H9 (cell line): ENCODE data around the gene TEX22. TPM values are rescaled to one million over a fixed set of nuclear protein-coding genes. Genes with fewer than 3 reads are reported as not detected.
A peak's percentile ranks its signal among the peaks of the same experiment; 100 is the strongest.

ENCODE experiments used
- DNase-seq: peaks from one replicate; pipeline ENCODE4 v3.0.0-alpha.2; 2017
- H2AFZ ChIP-seq: one replicate; pipeline ENCODE4 v1.6.1; 2013; ENCODE audit warnings: mild to moderate bottlenecking, low read length, control low read depth, moderate library complexity
- H2AK5ac ChIP-seq: 2 replicates; pipeline ENCODE4 v1.6.1; 2013; ENCODE audit warnings: low read length, control low read depth, mixed read lengths; ENCODE audit not compliant: insufficient read length
- H2BK120ac ChIP-seq: one replicate; pipeline ENCODE4 v1.6.1; 2013; ENCODE audit warnings: low read depth, mild to moderate bottlenecking, low read length, control low read depth, inconsistent platforms; ENCODE audit not compliant: poor library complexity, severe bottlenecking
- H2BK12ac ChIP-seq: 2 replicates; pipeline ENCODE4 v1.6.1; 2013; ENCODE audit warnings: low read length, control low read depth, mixed read lengths, low read depth; ENCODE audit not compliant: insufficient read length
- H2BK15ac ChIP-seq: 2 replicates; pipeline ENCODE4 v1.6.1; 2013; ENCODE audit warnings: low read depth, low read length, control low read depth
- H2BK20ac ChIP-seq: one replicate; pipeline ENCODE4 v1.6.1; 2013; ENCODE audit warnings: low read depth, mild to moderate bottlenecking, low read length, control low read depth, inconsistent platforms; ENCODE audit not compliant: poor library complexity, severe bottlenecking
- H2BK5ac ChIP-seq: 2 replicates; pipeline ENCODE4 v1.6.1; 2013; ENCODE audit warnings: low read length, control low read depth, mixed read lengths; ENCODE audit not compliant: insufficient read length
- H3K14ac ChIP-seq: 2 replicates; pipeline ENCODE4 v1.6.1; 2013; ENCODE audit warnings: low read length, control low read depth; ENCODE audit not compliant: insufficient read depth
- H3K18ac ChIP-seq: 2 replicates; pipeline ENCODE4 v1.6.1; 2013; ENCODE audit warnings: low read depth, mild to moderate bottlenecking, mixed read lengths, low read length, control low read depth; ENCODE audit not compliant: insufficient read length
- H3K23ac ChIP-seq: 2 replicates; pipeline ENCODE4 v1.6.1; 2013; ENCODE audit warnings: low read length, control low read depth, mixed read lengths, low read depth; ENCODE audit not compliant: insufficient read length
- H3K23me2 ChIP-seq: 2 replicates; pipeline ENCODE4 v1.6.1; 2013; ENCODE audit warnings: low read depth, mild to moderate bottlenecking, mixed read lengths, low read length, control low read depth; ENCODE audit not compliant: insufficient read length, poor library complexity, severe bottlenecking
- H3K27ac ChIP-seq: 2 replicates; pipeline ENCODE4 v1.5.1; 2013; ENCODE audit warnings: low read length, control low read depth, mixed read lengths, low read depth; ENCODE audit not compliant: insufficient read length
- H3K27me3 ChIP-seq: 2 replicates; pipeline ENCODE4 v1.6.1; 2013; ENCODE audit warnings: low read length, control low read depth, inconsistent platforms; ENCODE audit not compliant: insufficient read depth
- H3K4ac ChIP-seq: 2 replicates; pipeline ENCODE4 v1.6.1; 2013; ENCODE audit warnings: low read depth, mild to moderate bottlenecking, control low read depth, inconsistent platforms, low read length, moderate library complexity
- H3K4me1 ChIP-seq: 2 replicates; pipeline ENCODE4 v1.6.1; 2013; ENCODE audit warnings: low read length, control low read depth, inconsistent platforms; ENCODE audit not compliant: insufficient read depth
- H3K4me2 ChIP-seq: 2 replicates; pipeline ENCODE4 v1.6.1; 2013; ENCODE audit warnings: low read length, control low read depth, mixed read lengths; ENCODE audit not compliant: insufficient read length, insufficient read depth
- H3K56ac ChIP-seq: 2 replicates; pipeline ENCODE4 v1.6.1; 2013; ENCODE audit warnings: low read depth, mild to moderate bottlenecking, mixed read lengths, low read length, control low read depth; ENCODE audit not compliant: insufficient read length
- H3K79me1 ChIP-seq: 2 replicates; pipeline ENCODE4 v1.6.1; 2013; ENCODE audit warnings: low read depth, mild to moderate bottlenecking, moderate library complexity, low read length, control low read depth, inconsistent platforms; ENCODE audit not compliant: insufficient read depth, poor library complexity, severe bottlenecking
- H3K79me2 ChIP-seq: 2 replicates; pipeline ENCODE4 v1.6.1; 2013; ENCODE audit warnings: low read length, control low read depth, inconsistent platforms; ENCODE audit not compliant: insufficient read depth
- H3K9ac ChIP-seq: 2 replicates; pipeline ENCODE4 v1.6.1; 2013; ENCODE audit warnings: low read length, control low read depth, mixed read lengths; ENCODE audit not compliant: insufficient read length; ENCODE audit errors: extremely low read depth
- H3K9me3 ChIP-seq: one replicate; pipeline ENCODE4 v1.6.1; 2013; ENCODE audit warnings: low read depth, low read length, inconsistent platforms; ENCODE audit not compliant: control insufficient read depth
- H3T11ph ChIP-seq: one replicate; pipeline ENCODE4 v1.6.1; 2013; ENCODE audit warnings: mild to moderate bottlenecking, low read length, control low read depth, inconsistent platforms
- H4K20me1 ChIP-seq: one replicate; pipeline ENCODE4 v1.6.1; 2013; ENCODE audit not compliant: control insufficient read depth, insufficient read length, insufficient read depth
- H4K5ac ChIP-seq: 2 replicates; pipeline ENCODE4 v1.6.1; 2013; ENCODE audit warnings: low read depth, mild to moderate bottlenecking, mixed read lengths, low read length, control low read depth; ENCODE audit not compliant: insufficient read length
- H4K8ac ChIP-seq: replicated peaks from 2 replicates; pipeline ENCODE4 v1.6.1; 2013; ENCODE audit warnings: low read length, control low read depth, mixed read lengths, low read depth; ENCODE audit not compliant: insufficient read length
- H4K91ac ChIP-seq: 2 replicates; pipeline ENCODE4 v1.6.1; 2013; ENCODE audit warnings: low read depth, mild to moderate bottlenecking, moderate library complexity, mixed read lengths, low read length, control low read depth; ENCODE audit not compliant: insufficient read length
- H3K27ac Mint-ChIP-seq, 3 experiments: 2 replicates in 2 of 3; 3 replicates in 1 of 3; pipeline ENCODE4 v1.8.0; 2020 to 2021; ENCODE audit warnings: mixed read lengths in 3 of 3, mild to moderate bottlenecking in 1 of 3, moderate library complexity in 1 of 3
- H3K27me3 Mint-ChIP-seq: 2 replicates; pipeline ENCODE4 v1.8.0; 2021; ENCODE audit warnings: low read depth, mild to moderate bottlenecking, moderate library complexity, mixed read lengths
- H3K36me3 Mint-ChIP-seq, 3 experiments: 2 replicates in 2 of 3; 3 replicates in 1 of 3; pipeline ENCODE4 v1.8.0; 2020 to 2021; ENCODE audit warnings: low read depth in 3 of 3, mixed read lengths in 3 of 3; ENCODE audit not compliant: insufficient read depth in 1 of 3
- H3K4me1 Mint-ChIP-seq, 2 experiments: 2 replicates each; pipeline ENCODE4 v1.8.0; 2020; ENCODE audit warnings: mixed read lengths in 2 of 2
- H3K4me3 Mint-ChIP-seq, 2 experiments: 2 replicates in 1 of 2; 3 replicates in 1 of 2; pipeline ENCODE4 v1.8.0; 2020 to 2021; ENCODE audit warnings: mild to moderate bottlenecking in 2 of 2, mixed read lengths in 2 of 2, moderate library complexity in 1 of 2
- H3K9me3 Mint-ChIP-seq, 2 experiments: 2 replicates in 1 of 2; 3 replicates in 1 of 2; pipeline ENCODE4 v1.8.0; 2020; ENCODE audit warnings: mild to moderate bottlenecking in 2 of 2, mixed read lengths in 2 of 2, moderate library complexity in 1 of 2
- WGBS: extraction: QIAGEN DNeasy Blood & Tissue Kit; methylation state at CpG from one replicate; pipeline ENCODE4 v1.1.7; 2013; ENCODE audit warnings: missing lambda C conversion rate, low lambda C conversion rate, mixed read lengths; ENCODE audit not compliant: insufficient read length; ENCODE audit errors: extremely low coverage; 5-methylcytosine and 5-hydroxymethylcytosine counted together
- total RNA-seq: library from RNA; stranded (reverse); gene quantifications from 2 replicates; pipeline ENCODE4 v1.2.1, GENCODE V29; 2021
- TF ChIP-seq, protein P1 (sequence below): fragments of 200-600 bp; sonication (generic); conservative IDR thresholded peaks from 3 replicates; pipeline ENCODE4 v1.8.0; 2021; ENCODE audit warnings: antibody characterized with exemption, mild to moderate bottlenecking

Gene TEX22
- total RNA-seq, 1 experiment from 2014 or later, result 0.83 TPM

- Histone ChIP-seq H2BK15ac (no peak overlapping the region), H2BK20ac (no peak overlapping the region), H3K18ac (no peak overlapping the region), H3K79me1 (no peaks in the 10 kb centered on the region), H4K8ac (no peak overlapping the region), H3K27me3 (no peaks in the 10 kb centered on the region), H3K27ac (no peak overlapping the region), H4K91ac (no peak overlapping the region), H2AK5ac (no peak overlapping the region), H2BK5ac (no peak overlapping the region), H4K20me1 (peaks cover 4% of the 10 kb centered on the region), H3K79me2 (no peaks in the 10 kb centered on the region), H3K9ac (no peak overlapping the region), H2BK12ac (no peak overlapping the region), H3K14ac (no peak overlapping the region), H3K4me1 (no peaks in the 10 kb centered on the region), H3T11ph (no peak overlapping the region), H3K4ac (no peak overlapping the region), H3K9me3 (no peaks in the 10 kb centered on the region), H2AFZ (no peak overlapping the region), H3K56ac (no peak overlapping the region), H3K23ac (no peak overlapping the region), H3K4me2 (no peak overlapping the region), H4K5ac (no peak overlapping the region), H3K23me2 (no peaks in the 10 kb centered on the region), H2BK120ac (no peak overlapping the region)
- peaks cover 12 to 17% of the 10 kb centered on the region in 2 experiments for H3K4me1 Mint-ChIP-seq
- H3K27me3 Mint-ChIP-seq, result no peaks in the 10 kb centered on the region
- WGBS, result no CpG with 5 or more reads among the region's 10 CpGs
- no peak for DNase-seq
- H3K9me3 Mint-ChIP-seq, result no peaks in the 10 kb centered on the region
- peaks cover 0 to 12% (median 0%) of the 10 kb centered on the region in 3 experiments; a peak in 5 of 7 replicates for H3K36me3 Mint-ChIP-seq
- peak overlapping the region in 1 of 2 experiments; percentile 46; a peak in 2 of 5 replicates for H3K4me3 Mint-ChIP-seq
- TF ChIP-seq, protein P1, sequence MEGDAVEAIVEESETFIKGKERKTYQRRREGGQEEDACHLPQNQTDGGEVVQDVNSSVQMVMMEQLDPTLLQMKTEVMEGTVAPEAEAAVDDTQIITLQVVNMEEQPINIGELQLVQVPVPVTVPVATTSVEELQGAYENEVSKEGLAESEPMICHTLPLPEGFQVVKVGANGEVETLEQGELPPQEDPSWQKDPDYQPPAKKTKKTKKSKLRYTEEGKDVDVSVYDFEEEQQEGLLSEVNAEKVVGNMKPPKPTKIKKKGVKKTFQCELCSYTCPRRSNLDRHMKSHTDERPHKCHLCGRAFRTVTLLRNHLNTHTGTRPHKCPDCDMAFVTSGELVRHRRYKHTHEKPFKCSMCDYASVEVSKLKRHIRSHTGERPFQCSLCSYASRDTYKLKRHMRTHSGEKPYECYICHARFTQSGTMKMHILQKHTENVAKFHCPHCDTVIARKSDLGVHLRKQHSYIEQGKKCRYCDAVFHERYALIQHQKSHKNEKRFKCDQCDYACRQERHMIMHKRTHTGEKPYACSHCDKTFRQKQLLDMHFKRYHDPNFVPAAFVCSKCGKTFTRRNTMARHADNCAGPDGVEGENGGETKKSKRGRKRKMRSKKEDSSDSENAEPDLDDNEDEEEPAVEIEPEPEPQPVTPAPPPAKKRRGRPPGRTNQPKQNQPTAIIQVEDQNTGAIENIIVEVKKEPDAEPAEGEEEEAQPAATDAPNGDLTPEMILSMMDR, result no peak
- no peak overlapping the region for H3K27ac Mint-ChIP-seq
Measured at GRCh38 chr14:105353136-105353535, 45.2 kb upstream of the TEX22 start.
